ENCODE measurements around the gene MAPK9.
A peak's percentile ranks its signal among the peaks of the same experiment; 100 is the strongest.
"Not testable (repeated sequence)": the region's sequence is repeated elsewhere in the genome, so short reads cannot be mapped to it uniquely, and the experiment has no call there.

Gene MAPK9

DNA sequence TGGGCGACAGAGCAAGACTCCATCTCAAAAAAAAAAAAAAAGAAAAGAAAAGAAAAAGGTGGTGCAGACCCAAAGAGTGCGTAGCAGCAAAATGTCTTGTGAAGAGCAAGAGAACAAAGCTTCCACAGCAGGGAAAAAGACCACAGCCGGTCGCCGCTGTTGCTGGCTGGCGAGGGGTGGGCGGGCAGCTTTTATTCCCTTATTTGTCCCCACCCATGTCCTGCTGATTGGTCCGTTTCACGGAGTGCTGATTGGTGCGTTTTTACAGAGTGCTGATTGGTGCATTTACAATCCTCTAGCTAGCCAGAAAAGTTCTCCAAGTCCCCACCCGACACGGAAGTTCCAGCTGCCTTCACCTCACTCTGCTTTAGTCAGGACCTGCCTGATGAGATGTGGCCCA is 81.8 kb downstream of the MAPK9 start:
- DNase-seq; intact Hi-C loops (cut with DNase I): not testable (repeated sequence)

- intact Hi-C loops (cut with DNase I): loop anchor here (1.0 to 5.0 kb wide), 3 partner anchors 47 to 83 kb away; partner anchors contain the start of gene MAPK9
- DNase-seq: peak in 9 of 10 donors; percentile 39 to 95 (median 66)
These were observed 82.7 kb downstream of the MAPK9 start, which contains the start of gene RASGEF1C for GRCh38 chr5:180209137-180209581. RASGEF1C (minus strand) TSS chr5:180209211; CDS start chr5:180138052, 71,159 bp downstream.

DNA sequence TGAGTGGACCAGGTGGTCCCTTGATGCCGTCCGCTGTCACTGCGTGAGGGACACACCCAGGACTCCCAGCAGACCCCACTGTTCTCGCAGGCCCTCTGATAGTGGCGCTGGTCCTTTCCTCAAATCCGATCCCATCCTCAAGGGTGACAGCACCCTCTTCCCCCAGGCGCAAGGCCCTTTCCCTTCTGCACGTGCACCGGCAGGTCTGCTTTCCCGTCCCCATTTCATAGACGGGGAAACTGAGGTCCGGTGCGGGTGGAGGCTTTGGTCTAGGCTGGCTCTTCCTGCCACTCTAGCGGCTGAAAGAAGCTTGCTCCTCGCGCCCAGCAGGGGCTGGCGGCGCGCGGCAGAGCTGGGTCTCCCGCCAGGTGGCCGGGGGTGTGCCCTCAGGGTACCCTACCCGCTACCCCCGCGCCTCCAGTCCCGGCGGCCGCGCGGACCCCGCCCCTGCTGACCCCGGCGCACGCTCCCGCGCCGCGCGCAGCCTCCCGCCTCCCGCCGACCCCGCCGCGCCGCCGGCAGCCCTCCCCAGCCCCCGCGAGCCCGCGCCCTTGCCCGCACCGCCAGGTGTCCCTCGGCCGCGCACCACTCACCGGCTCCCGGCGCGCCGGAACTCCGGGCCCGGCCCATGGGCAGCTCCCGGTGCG is 83.3 kb downstream of the MAPK9 start:
- DNase-seq: peak in 2 of 10 donors; percentile 72 to 86
- intact Hi-C loops (cut with DNase I): loop anchor here (1.0 to 5.0 kb wide), 3 partner anchors 46 to 84 kb away; partner anchors contain the start of gene MAPK9

GRCh38 chr5:180208038-180208434 is 83.8 kb downstream of the MAPK9 start:
- intact Hi-C loops (cut with DNase I): loop anchor here (2.0 to 5.0 kb wide), 2 partner anchors 79 to 84 kb away; partner anchors contain the start of gene MAPK9
- DNase-seq: peak in 1 of 10 donors; percentile 70

GRCh38 chr5:180207593-180207992 is 84.3 kb downstream of the MAPK9 start:
- intact Hi-C loops (cut with DNase I): loop anchor here (5.0 kb wide), 1 partner anchor 85 kb away; the partner anchor contains the start of gene MAPK9

GRCh38 chr5:180206993-180207392 is 84.9 kb downstream of the MAPK9 start:
- intact Hi-C loops (cut with DNase I): loop anchor here (5.0 kb wide), 1 partner anchor 85 kb away; the partner anchor contains the start of gene MAPK9

More at GRCh38 chr5:180207593-180207992, 84.3 kb downstream of the MAPK9 start:
- peak in 1 of 10 donors; percentile 81 for DNase-seq

DNA sequence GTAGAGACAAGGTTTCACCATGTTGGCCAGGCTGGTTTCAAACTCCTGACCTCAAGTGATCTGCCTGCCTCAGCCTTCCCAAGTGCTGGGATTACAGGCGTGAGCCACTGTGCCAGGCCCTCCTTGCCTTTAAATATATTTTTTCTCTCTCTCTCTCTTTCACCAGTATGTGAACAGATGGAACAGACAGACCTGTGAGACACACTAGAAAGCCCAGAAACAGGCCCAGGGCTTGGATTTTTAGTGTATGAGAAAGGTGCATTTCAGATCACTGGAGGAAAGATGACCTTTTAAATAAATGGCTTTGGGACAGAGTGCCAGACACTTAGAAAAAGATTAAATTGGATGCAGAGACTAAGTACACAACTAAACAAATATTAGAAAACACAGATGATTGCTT is 86.0 kb downstream of the MAPK9 start:
- intact Hi-C loops (cut with DNase I): loop anchor here (5.0 kb wide), 1 partner anchor 86 kb away; the partner anchor contains the start of gene MAPK9
- no peak for DNase-seq

More at GRCh38 chr5:180206993-180207392, 84.9 kb downstream of the MAPK9 start:
- DNase-seq: no peak

DNA sequence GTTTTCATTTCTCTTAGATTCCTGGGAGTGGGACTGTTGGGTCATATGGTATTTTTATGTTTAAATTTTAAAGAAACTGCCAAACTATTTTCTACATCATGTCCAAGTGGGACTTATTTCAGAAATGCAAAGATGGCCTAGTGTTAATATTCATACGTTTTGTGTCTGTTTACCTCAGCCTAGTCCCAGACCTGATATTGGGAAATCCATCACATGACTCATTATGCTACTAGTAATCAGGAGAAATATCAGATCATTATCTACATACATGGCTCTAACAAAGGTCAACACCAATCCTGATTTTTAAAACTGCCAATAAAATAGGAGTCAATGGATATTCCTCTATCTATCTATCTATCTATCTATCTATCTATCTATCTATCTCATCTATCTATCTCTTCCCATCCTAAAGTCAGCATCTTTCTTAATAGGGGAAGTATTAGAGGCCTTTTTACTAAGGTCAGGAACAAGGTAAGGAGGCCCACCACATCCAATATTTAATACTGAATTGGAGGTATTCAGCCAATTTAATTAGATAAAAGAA is 87.5 kb downstream of the MAPK9 start:
- intact Hi-C loops (cut with DNase I): no loop called here
- DNase-seq: no peak

DNA sequence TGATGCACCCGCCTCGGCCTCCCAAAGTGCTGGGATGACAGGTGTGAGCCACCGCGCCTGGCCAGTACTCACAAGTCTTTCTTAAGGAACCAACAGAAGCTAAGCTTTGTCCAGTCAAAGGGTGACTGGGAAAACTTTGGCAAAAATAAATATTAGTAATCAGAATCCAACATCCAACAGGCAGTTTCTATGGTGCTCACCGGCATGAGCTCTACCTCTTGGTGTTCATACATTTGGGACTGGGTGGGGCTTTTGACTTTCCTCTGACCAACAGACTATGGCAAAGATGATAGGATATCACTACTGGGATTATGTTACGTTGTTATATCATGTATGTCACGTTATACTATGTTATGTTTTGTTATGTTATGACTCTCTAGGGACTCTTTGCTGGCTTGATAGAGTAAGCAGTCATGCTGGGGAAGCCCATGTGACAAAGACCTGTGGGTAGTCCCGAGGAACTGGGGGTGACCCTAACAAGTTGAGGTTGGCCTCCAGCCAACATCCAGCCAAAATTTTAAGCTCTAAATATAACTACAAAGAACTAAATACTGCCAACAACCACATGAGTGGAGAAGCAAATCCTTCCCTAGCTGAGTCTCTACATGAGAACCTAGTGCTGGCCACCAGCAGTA is 88.8 kb downstream of the MAPK9 start:
- no peak for DNase-seq
- intact Hi-C loops (cut with DNase I): no loop called here

DNA sequence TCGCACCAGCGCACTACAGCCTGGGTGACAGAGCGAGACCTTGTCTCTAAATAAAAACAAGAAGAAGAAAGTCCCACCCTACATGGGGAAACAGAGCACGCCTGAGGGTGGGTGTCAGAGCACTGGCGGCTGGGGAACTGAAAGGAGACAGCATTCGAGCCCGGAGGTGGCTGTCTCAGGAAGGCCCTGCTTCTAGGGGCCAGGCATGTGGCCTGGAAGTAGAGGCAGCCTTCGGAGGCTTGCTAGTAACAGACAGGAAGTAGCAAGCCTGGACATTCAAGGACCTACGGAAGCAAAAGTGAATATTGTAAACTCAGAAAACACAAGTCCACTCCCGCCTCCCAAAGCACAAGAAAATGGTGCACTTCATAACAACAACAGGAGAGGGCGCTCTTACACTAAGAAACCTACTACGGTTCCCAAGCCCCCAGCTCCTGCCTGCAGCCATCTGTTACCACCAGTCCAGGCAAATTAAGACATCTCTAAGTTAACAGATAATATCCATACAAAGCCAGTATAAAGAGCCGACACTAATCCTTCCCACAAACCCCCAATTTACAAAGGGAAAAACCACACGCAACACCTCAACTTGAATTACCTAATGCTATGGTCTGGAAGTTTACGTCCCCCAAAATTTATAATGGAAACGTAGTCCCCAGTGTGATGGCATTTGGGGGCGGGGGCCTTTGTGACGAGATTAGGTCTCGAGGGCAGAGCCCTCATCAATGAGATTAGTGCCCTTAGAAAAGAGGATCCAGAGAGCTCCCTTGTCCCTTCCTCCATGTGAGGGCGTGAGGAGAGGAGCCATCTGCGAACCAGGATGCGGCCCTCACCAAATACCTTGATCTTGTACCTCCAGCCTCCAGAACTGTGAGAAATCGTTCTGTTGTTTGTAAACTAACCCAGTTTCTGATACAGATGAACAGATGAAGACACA is 90.6 kb downstream of the MAPK9 start:
- DNase-seq: peak in 1 of 10 donors; percentile 49
- intact Hi-C loops (cut with DNase I): no loop called here

DNA sequence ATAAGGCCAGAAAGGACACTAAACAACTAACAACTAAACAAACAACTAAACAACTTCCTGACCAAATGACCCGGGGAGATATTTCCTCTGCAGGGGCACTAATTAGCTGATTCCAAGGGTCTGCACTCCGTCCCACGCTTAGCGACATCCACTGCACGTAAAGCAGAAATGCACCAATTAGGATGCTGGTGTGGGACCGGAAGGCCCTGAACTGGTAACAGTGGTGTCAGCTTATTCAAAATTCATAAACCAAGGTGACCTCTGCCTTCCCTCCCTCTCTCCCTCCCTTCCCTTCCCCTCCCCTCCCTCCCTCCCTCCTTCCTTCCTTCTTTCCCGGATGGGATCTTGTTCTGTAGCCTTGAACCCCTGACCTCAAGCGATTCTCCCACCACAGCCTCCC is 92.5 kb downstream of the MAPK9 start:
- peak in 1 of 10 donors; percentile 20 for DNase-seq
- intact Hi-C loops (cut with DNase I): no loop called here

DNA sequence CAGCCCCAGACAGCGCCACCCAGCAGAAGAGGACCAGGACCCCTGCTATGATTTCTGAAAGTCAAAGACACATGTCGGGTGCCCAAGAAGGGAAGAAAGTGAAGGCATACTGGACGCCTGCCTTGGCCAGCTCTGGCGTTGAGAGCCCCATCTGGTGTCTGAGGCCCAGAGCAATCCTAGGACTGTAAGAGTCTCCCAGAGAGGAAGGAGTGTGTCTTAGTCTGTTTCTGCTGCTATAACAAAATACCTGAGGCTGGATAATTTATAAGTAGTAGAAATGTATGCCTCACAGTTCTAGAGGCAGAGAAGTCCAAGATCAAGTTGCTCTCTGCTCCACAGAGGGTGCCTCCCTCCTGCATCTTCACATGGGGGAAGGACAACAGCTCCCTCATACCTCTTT is 93.7 kb downstream of the MAPK9 start:
- intact Hi-C loops (cut with DNase I): no loop called here
- peak in 1 of 10 donors; percentile 13 for DNase-seq

GRCh38 chr5:180197016-180197702 is 94.7 kb downstream of the MAPK9 start:
- intact Hi-C loops (cut with DNase I): no loop called here
- no peak for DNase-seq

DNA sequence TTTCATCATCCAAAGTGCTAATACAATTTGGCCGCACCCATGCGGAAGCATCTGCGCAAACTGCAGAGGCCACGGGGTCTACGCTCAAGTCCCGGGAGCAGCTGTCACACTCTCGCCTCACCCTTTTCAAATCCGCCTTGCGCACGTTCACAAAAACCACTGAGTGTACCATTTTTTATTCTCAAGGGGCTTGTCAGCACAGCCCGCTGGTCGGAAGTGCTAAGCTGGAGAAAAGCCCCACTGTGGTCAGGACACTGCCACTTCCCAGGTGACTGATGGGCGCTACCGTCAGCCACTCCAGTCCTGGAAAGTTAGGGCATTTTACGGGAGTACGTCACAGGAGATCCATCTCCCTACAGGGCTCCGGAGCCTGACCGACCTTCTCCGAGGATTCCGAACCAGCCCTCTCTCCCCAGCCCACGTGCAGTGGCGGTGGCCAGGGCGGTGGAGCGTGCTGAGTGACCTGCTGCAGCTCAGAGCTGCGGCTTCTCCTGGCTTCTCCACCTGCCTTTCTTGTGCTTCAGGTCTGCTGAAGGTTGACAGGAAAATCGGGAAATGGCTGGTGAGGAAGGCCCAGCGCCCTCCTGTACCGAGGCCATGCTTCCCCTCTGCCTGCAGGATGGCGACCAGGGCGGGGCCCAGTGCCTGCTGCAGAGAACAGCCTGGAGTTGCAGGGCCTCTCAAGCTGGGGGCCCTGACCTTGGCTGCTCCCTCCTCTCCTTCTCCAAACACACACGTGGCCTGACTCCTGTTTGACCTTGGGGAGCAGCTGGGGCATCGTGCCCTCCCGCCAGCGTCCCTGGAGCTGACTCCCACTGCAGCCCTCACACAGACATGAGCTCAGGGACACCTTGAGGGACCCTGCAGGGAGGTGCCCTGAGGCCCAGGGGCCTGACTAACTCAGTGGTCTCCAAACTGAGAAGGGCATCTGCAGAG is 97.2 kb downstream of the MAPK9 start:
- DNase-seq: peak in 2 of 10 donors; percentile 43 to 72
- intact Hi-C loops (cut with DNase I): no loop called here

- intact Hi-C loops (cut with DNase I): no loop called here
- DNase-seq: peak in 1 of 10 donors; percentile 35
These were observed 98.0 kb downstream of the MAPK9 start for GRCh38 chr5:180193749-180194375.

- no peak for DNase-seq
- intact Hi-C loops (cut with DNase I): no loop called here
These were observed 100.2 kb downstream of the MAPK9 start for GRCh38 chr5:180191716-180192115.

DNA sequence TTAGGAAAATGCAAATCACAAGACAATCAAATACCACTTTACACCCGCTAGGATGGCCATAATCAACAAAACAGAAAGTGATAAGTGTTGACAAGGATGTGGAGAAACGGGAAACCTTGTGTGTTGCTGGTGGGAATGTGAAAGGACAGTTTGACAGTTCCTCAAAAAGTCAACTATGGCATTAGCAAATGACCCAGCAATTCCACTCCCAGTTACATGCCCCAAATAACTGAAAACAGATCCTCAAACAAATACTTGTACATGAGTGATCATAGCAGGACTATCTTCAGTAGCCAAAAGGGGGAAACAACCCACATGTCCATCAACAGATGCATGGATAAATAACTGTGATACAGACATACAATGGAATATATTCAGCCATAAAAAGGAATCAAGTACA is 104.1 kb downstream of the MAPK9 start:
- intact Hi-C loops (cut with DNase I): no loop called here
- DNase-seq: no peak

All from posterior cingulate gyrus (tissue), 11 donors.